NCI-H2196 treated with DMSO at 0.1 percent for 48 hours (cell line): ENCODE results near the gene GPR15.
"Not testable (repeated sequence)": the region's sequence is repeated elsewhere in the genome, so short reads cannot be mapped to it uniquely, and the experiment has no call there.

ENCODE experiments used
- DNase-seq: peaks from one replicate; lab custom pipeline; 2025; ENCODE audit not compliant: unreplicated experiment; lab: John Stamatoyannopoulos, UW

Gene GPR15

GRCh38 chr3:98556164-98557130 lies 24.7 kb downstream of the GPR15 start:
- no peak for DNase-seq

GRCh38 chr3:98557324-98558010 lies 25.7 kb downstream of the GPR15 start:
- no peak for DNase-seq

GRCh38 chr3:98558100-98558827 lies 26.5 kb downstream of the GPR15 start:
- no peak for DNase-seq

- DNase-seq, result not testable (repeated sequence)
Measured at GRCh38 chr3:98559769-98560168, 28.0 kb downstream of the GPR15 start.

GRCh38 chr3:98560911-98561310 lies 29.1 kb downstream of the GPR15 start:
- no peak for DNase-seq

- no peak for DNase-seq
Measured at GRCh38 chr3:98561727-98562521, 30.1 kb downstream of the GPR15 start.

- DNase-seq, result no peak
Measured at GRCh38 chr3:98563661-98564281, 32.0 kb downstream of the GPR15 start.

GRCh38 chr3:98564282-98565005 lies 32.7 kb downstream of the GPR15 start:
- no peak for DNase-seq

GRCh38 chr3:98565237-98565643 lies 33.5 kb downstream of the GPR15 start:
- DNase-seq, result no peak

- DNase-seq, result no peak
Measured at GRCh38 chr3:98565843-98566242, 34.1 kb downstream of the GPR15 start.

GRCh38 chr3:98567666-98568270 lies 36.0 kb downstream of the GPR15 start:
- no peak for DNase-seq

- DNase-seq, result no peak
Measured at GRCh38 chr3:98568402-98568801, 36.6 kb downstream of the GPR15 start.

GRCh38 chr3:98573181-98573728 lies 41.5 kb downstream of the GPR15 start:
- no peak for DNase-seq

GRCh38 chr3:98574132-98574531 lies 42.4 kb downstream of the GPR15 start:
- no peak for DNase-seq

- no peak for DNase-seq
Measured at GRCh38 chr3:98577178-98577895, 45.6 kb downstream of the GPR15 start.

GRCh38 chr3:98580401-98581386 lies 48.9 kb downstream of the GPR15 start:
- DNase-seq, result no peak

GRCh38 chr3:98581474-98581873 lies 49.7 kb downstream of the GPR15 start:
- DNase-seq, result no peak
